K562 (cell line): ENCODE results near the gene ULBP1.

Experiments
- ATF4 ChIP-seq: fragments of 450-650 bp; formaldehyde crosslinking; IDR thresholded peaks from 2 replicates; pipeline ENCODE4 v1.4.0; 2022; ENCODE audit warnings: mild to moderate bottlenecking, moderate library complexity
- CC2D1A ChIP-seq: fragments of 450-650 bp; IDR thresholded peaks from 2 replicates; pipeline ENCODE4 v1.6.1; 2017; ENCODE audit warnings: mild to moderate bottlenecking
- CCAR2 ChIP-seq: fragments of 200-400 bp; formaldehyde crosslinking; IDR thresholded peaks from 2 replicates; pipeline ENCODE4 v1.6.1; 2017; ENCODE audit warnings: mild to moderate bottlenecking, low read depth, low read length
- ELF1 ChIP-seq: fragments of 200-800 bp; sonication (Bioruptor generic); IDR thresholded peaks from 2 replicates; pipeline ENCODE4 v1.6.1; 2016; ENCODE audit warnings: missing genetic modification characterization, missing compliant biosample characterization
- ELK3 ChIP-seq: fragments of 450-650 bp; formaldehyde crosslinking; IDR thresholded peaks from 2 replicates; pipeline ENCODE4 v1.4.0; 2020; ENCODE audit warnings: mild to moderate bottlenecking
- EP400 ChIP-seq: fragments of 450-650 bp; IDR thresholded peaks from 2 replicates; pipeline ENCODE4 v1.6.1; 2017; ENCODE audit warnings: antibody characterized with exemption, mild to moderate bottlenecking, moderate library complexity
- EZH2 ChIP-seq: IDR thresholded peaks from 2 replicates; pipeline ENCODE4 v1.6.1; 2012; ENCODE audit warnings: low read depth, mild to moderate bottlenecking, inconsistent platforms, low read length, borderline replicate concordance
- FOXK1 ChIP-seq: sonication (generic); formaldehyde crosslinking; IDR thresholded peaks from 2 replicates; pipeline ENCODE4 v1.8.0; 2022; ENCODE audit warnings: missing genetic modification reagents, mild to moderate bottlenecking, borderline replicate concordance
- KLF10 ChIP-seq: fragments of 250-450 bp; sonication (Bioruptor Pico); IDR thresholded peaks from 2 replicates; pipeline ENCODE4 v1.6.1; 2021; ENCODE audit warnings: matching md5 sums
- RBM22 ChIP-seq: fragments of 200-400 bp; formaldehyde crosslinking; IDR thresholded peaks from 2 replicates; pipeline ENCODE4 v1.6.1; 2018; ENCODE audit warnings: low read length, low read depth; ENCODE audit not compliant: poor library complexity, severe bottlenecking
- SP1 ChIP-seq: sonication (generic); formaldehyde crosslinking; IDR thresholded peaks from 2 replicates; pipeline ENCODE4 v1.8.1; 2022; ENCODE audit warnings: mild to moderate bottlenecking, missing genetic modification reagents
- TEAD1 ChIP-seq, 2 experiments: fragments of 450-650 bp in 1 of 2; sonication (generic) in 1 of 2; formaldehyde crosslinking; IDR thresholded peaks; 2 replicates each; pipeline versions ENCODE4 v1.4.0 to v1.8.0; 2020 to 2022; ENCODE audit warnings: mild to moderate bottlenecking in 2 of 2, missing genetic modification reagents in 1 of 2
- TF ChIP-seq, protein P1 (sequence below): fragments of 450-650 bp; IDR thresholded peaks from one replicate; pipeline ENCODE4 v1.6.1; 2018; ENCODE audit warnings: mild to moderate bottlenecking, moderate library complexity; ENCODE audit not compliant: partially characterized antibody

GRCh38 chr6:149995235-149995750, 31.6 kb downstream of the ULBP1 start:
- TF ChIP-seq ELK3 (CRISPR knock-in tag) (no peak), CCAR2 (no peak), ELF1 (tag) (no peak), KLF10 (no peak), EZH2 (no peak), RBM22 (no peak), SP1 (no peak), ATF4 (no peak), EP400 (no peak), TEAD1 (CRISPR knock-in tag; IDR thresholded peaks at IDR 0.05) (no peak), CC2D1A (no peak), FOXK1 (CRISPR knock-in tag) (no peak)
- TF ChIP-seq, protein P1, sequence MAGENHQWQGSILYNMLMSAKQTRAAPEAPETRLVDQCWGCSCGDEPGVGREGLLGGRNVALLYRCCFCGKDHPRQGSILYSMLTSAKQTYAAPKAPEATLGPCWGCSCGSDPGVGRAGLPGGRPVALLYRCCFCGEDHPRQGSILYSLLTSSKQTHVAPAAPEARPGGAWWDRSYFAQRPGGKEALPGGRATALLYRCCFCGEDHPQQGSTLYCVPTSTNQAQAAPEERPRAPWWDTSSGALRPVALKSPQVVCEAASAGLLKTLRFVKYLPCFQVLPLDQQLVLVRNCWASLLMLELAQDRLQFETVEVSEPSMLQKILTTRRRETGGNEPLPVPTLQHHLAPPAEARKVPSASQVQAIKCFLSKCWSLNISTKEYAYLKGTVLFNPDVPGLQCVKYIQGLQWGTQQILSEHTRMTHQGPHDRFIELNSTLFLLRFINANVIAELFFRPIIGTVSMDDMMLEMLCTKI: no peak
